ENCODE results near the gene ROR1.
"Not testable (repeated sequence)": the region's sequence is repeated elsewhere in the genome, so short reads cannot be mapped to it uniquely, and the experiment has no call there.

Gene ROR1

GRCh38 chr1:64199154-64199553, 425.3 kb downstream of the ROR1 start:
- DNase-seq = no peak

DNA sequence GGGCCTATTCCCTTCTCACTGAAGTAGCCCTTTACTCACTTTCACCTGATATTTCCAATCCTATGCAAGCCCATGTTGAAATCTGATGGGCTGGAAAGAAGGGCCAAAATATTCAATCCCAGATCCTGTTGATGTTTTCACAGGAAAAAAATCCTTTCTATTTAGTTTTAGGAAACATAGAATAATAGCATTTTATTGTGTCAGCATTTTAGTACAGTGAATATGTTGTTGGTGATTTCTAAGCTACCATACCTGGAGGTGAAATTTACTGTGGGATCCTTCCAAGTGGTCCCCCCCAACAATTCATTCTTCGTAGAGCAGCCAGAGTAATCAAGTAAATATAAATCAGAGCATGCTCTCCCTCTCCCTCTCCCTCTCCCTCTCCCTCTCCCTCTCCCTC, 426.2 kb downstream of the ROR1 start:
- no peak for DNase-seq

DNA sequence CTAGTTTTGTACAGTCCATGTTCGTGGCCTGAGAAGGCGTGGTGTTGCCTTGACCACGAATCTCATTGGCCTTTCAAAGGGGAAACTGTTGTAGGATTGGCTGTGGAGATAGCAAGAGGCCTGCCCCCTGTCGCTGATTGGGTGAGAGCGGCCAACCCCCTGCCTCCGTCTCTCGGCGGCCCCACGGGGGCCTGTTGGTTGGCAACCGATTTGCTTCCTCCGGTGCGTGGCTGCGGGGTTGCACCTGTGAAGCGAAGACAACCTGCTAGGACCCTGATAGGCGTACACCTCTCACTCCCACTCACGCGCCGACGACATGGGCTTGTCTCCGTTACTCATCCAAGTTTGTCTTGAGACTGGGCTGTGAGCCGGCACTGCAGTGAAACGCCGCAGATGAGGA, 429.6 kb downstream of the ROR1 start, which contains the start of gene UBE2U:
Gene UBE2U, plus strand, starts transcription at position 204 of the 400 bp plus-strand sequence. CDS start 428 bp downstream, outside the sequence.
- DNase-seq = no peak

DNA sequence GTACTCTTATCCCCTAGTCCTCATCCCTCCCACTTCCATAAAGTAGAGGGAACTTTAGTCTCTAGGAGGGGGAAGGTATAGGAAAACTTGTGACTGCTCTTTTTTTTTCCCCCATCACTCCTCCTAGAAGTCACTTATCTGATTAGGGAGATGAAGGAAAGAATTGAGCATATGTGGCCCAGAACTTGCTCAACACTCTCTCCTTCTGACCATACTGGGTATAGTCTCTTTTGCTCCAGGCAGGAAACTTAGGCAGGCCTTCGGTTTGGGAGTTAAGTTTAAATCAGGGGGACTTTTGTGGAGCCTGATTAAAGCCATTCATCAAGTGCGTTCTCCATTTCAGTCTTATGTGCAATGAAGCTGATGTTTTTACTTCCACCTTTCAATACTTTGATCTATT, 435.4 kb downstream of the ROR1 start:
- DNase-seq = no peak

GRCh38 chr1:64212031-64212430, 438.2 kb downstream of the ROR1 start:
- DNase-seq = no peak

- DNase-seq = no peak
These were observed 441.8 kb downstream of the ROR1 start for GRCh38 chr1:64215576-64215975.

GRCh38 chr1:64220241-64220640, 446.4 kb downstream of the ROR1 start:
- no peak for DNase-seq

DNA sequence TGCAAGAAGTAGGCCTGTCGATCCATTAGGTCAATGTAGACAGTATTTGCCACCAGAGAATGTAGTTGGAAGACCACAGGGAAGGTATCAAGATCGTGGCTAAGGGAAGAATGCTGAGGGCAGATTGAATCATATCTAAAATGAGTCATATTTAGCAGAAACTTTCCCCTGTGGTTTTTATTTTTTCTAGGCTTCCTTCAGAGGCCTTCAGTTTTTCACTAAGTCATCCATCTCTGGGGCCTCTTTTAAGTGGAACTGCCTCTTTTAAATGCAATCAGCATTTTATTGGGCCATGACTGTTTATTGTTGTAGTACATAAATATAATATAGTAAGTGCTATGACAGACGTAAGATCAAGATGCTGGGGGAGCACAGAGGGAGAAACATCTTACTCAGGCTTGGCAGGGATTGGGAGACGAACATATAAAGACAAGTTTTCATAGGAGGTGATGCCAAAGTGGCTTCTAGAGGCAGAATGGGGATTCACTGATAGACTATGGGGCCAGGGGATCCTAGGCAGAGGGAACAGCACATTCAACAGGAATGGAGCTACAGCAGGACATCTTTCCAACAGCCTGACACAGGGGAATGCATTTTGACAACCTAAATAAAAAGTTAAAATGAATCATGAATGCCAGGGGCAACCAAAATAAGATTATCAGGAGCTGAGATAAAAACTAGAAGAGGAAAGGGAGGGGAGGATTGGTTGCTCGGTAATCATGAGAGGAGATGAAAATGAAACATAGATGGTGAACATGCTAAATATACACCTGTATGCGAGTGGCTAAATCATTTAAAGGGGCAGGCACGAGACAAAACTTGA, 449.7 kb downstream of the ROR1 start:
- DNase-seq = no peak

DNA sequence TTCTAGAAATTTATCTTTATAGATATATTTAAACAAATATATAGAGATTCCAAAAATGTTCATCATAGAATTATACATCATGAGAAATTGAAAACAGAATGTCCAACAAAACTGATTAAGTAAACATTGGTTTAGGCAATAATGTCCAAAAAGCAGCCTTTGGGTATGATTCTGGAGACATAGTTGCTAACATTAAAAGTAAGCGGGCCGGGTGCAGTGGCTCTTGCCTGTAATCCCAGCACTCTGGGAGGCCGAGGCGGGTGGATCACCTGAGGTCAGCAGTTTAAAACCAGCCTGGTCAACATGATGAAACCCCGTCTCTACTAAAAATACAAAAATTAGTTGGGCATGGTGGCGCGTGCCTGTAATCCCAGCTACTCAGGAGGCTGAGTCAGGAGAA, 450.4 kb downstream of the ROR1 start:
- DNase-seq = not testable (repeated sequence)

GRCh38 chr1:64228167-64228957, 454.5 kb downstream of the ROR1 start:
- no peak for DNase-seq

DNA sequence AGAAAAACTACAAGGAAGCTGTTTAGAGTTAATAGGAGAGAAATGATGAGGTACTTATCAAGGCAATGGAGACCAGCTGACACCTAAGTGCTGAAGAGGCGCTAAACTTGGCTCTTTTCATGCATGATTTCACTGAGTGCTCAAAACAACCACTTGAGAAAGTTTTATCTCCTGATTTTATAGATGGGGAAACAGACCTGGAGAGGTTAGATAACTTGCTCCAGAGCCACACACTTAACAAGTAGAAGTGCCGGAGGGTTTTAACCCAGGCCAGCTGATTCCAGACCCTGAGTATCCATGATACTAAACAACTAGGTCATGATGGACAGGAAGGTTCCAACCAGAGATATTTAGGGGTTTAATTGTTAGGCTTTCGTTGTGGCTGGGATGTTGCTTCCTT, 455.5 kb downstream of the ROR1 start:
- no peak for DNase-seq

Data from COR-L47 (cell line).